HuH-7 (cell line): ENCODE measurements around the gene ST3GAL6.

Experiments
- DNase-seq: peaks from one replicate; pipeline ENCODE4 v3.0.0; 2011; ENCODE audit warnings: low spot score

Gene ST3GAL6

GRCh38 chr3:98763076-98763475, at the start of gene ST3GAL6:
ST3GAL6 (plus strand) TSS chr3:98763340; CDS start chr3:98768441, 5,101 bp downstream.
- DNase-seq: no peak

GRCh38 chr3:98713984-98714383, 49.2 kb upstream of the ST3GAL6 start:
- no peak for DNase-seq

- no peak for DNase-seq
These were observed 45.6 kb upstream of the ST3GAL6 start for GRCh38 chr3:98717584-98717983.

GRCh38 chr3:98718730-98719129, 44.4 kb upstream of the ST3GAL6 start:
- DNase-seq: no peak

GRCh38 chr3:98721776-98722175, 41.4 kb upstream of the ST3GAL6 start:
- DNase-seq: no peak

GRCh38 chr3:98722389-98722788, 40.8 kb upstream of the ST3GAL6 start:
- no peak for DNase-seq

GRCh38 chr3:98725352-98725751, 37.8 kb upstream of the ST3GAL6 start:
- no peak for DNase-seq

- no peak for DNase-seq
These were observed 37.1 kb upstream of the ST3GAL6 start for GRCh38 chr3:98726084-98726483.

GRCh38 chr3:98727638-98728037, 35.5 kb upstream of the ST3GAL6 start:
- DNase-seq: no peak

GRCh38 chr3:98728672-98729071, 34.5 kb upstream of the ST3GAL6 start:
- DNase-seq: no peak

GRCh38 chr3:98730338-98730737, 32.8 kb upstream of the ST3GAL6 start:
- DNase-seq: no peak

- no peak for DNase-seq
These were observed 32.1 kb upstream of the ST3GAL6 start for GRCh38 chr3:98730886-98731537.

GRCh38 chr3:98731720-98732285, 31.3 kb upstream of the ST3GAL6 start:
- peak; percentile 32 for DNase-seq

GRCh38 chr3:98732286-98733052, 30.7 kb upstream of the ST3GAL6 start:
- DNase-seq: peak; percentile 89

GRCh38 chr3:98733053-98733811, 29.9 kb upstream of the ST3GAL6 start:
- DNase-seq: peak; percentile 49

- peak; percentile 71 for DNase-seq
These were observed 29.3 kb upstream of the ST3GAL6 start for GRCh38 chr3:98733812-98734281.

- DNase-seq: no peak
These were observed 28.8 kb upstream of the ST3GAL6 start for GRCh38 chr3:98734306-98734705.

- no peak for DNase-seq
These were observed 28.4 kb upstream of the ST3GAL6 start for GRCh38 chr3:98734735-98735134.

- DNase-seq: no peak
These were observed 27.8 kb upstream of the ST3GAL6 start for GRCh38 chr3:98735296-98735695.

GRCh38 chr3:98735761-98736269, 27.3 kb upstream of the ST3GAL6 start:
- no peak for DNase-seq

- no peak for DNase-seq
These were observed 25.8 kb upstream of the ST3GAL6 start for GRCh38 chr3:98737301-98737700.

- no peak for DNase-seq
These were observed 23.9 kb upstream of the ST3GAL6 start for GRCh38 chr3:98739266-98739665.
